PC-3 (cell line): ENCODE data around the gene EIF3B. TPM values are rescaled to one million over a fixed set of nuclear protein-coding genes. Genes with fewer than 3 reads are reported as not detected.

Experiments
- ATAC-seq: fragments of 200-7000 bp; cut with Tn5 transposase; 2 replicates; pipeline ENCODE4 v1.9.1; 2020; ENCODE audit warnings: mild to moderate bottlenecking, moderate library complexity
- BruUV-seq: library from RNA; stranded (reverse); fragments of 400-500 nt; replicated peaks from 2 replicates; lab custom pipeline; 2021; lab: Mats Ljungman, UMichigan
- CTCF ChIA-PET: fragments of 300-600 bp; sonication (Branson Sonifier 250); formaldehyde crosslinking; loops from one replicate; lab custom pipeline; 2022; ENCODE audit warnings: antibody characterized with exemption; lab: Charles Lee
- POLR2A ChIA-PET: fragments of 300-600 bp; sonication (Branson Sonifier 250); formaldehyde crosslinking; loops from one replicate; lab custom pipeline; 2022; ENCODE audit warnings: antibody characterized with exemption; ENCODE audit not compliant: unreplicated experiment; lab: Charles Lee
- DNase-seq: peaks from one replicate; pipeline ENCODE4 v3.0.0-alpha.2; 2015
- H2AFZ ChIP-seq: fragments of 300-600 bp; sonication (generic); 2 replicates; pipeline ENCODE4 v1.6.0; 2016; ENCODE audit warnings: antibody characterized with exemption, low read length
- H3F3A ChIP-seq: fragments of 300-600 bp; sonication (generic); one replicate; pipeline ENCODE4 v1.6.0; 2017; ENCODE audit warnings: antibody characterized with exemption, low read length, control low read depth, mild to moderate bottlenecking; ENCODE audit not compliant: unreplicated experiment
- H3K27ac ChIP-seq: fragments of 300-600 bp; sonication (generic); 2 replicates; pipeline ENCODE4 v1.5.1; 2016; ENCODE audit warnings: mild to moderate bottlenecking, low read length
- H3K27me3 ChIP-seq: fragments of 300-600 bp; sonication (generic); 2 replicates; pipeline ENCODE4 v1.6.1; 2016; ENCODE audit warnings: low read length, mixed read lengths
- H3K36me3 ChIP-seq: fragments of 300-600 bp; sonication (generic); 2 replicates; pipeline ENCODE4 v1.6.1; 2016; ENCODE audit warnings: low read depth, mixed run types, low read length, mixed read lengths
- H3K4me1 ChIP-seq: fragments of 300-600 bp; sonication (generic); 2 replicates; pipeline ENCODE4 v1.5.1; 2016; ENCODE audit warnings: low read length; ENCODE audit not compliant: insufficient read depth
- H3K4me2 ChIP-seq: fragments of 300-600 bp; sonication (generic); 2 replicates; pipeline ENCODE4 v1.6.0; 2016; ENCODE audit warnings: low read length
- H3K4me3 ChIP-seq: fragments of 300-600 bp; sonication (generic); 2 replicates; pipeline ENCODE4 v1.5.1; 2016; ENCODE audit warnings: mild to moderate bottlenecking, low read length, mixed read lengths
- H3K79me2 ChIP-seq: fragments of 300-600 bp; sonication (generic); 2 replicates; pipeline ENCODE4 v1.6.1; 2017; ENCODE audit warnings: low read length, mixed read lengths
- H3K9ac ChIP-seq: fragments of 300-600 bp; sonication (generic); 2 replicates; pipeline ENCODE4 v1.6.0; 2016; ENCODE audit warnings: mild to moderate bottlenecking, low read length
- H3K9me2 ChIP-seq: fragments of 300-600 bp; sonication (generic); replicated peaks from 2 replicates; pipeline ENCODE4 v1.6.1; 2016; ENCODE audit warnings: mixed run types, low read length, mixed read lengths
- H3K9me3 ChIP-seq: fragments of 300-600 bp; sonication (generic); 2 replicates; pipeline ENCODE4 v1.6.1; 2016; ENCODE audit warnings: low read length, mixed read lengths
- H4K20me1 ChIP-seq: fragments of 300-600 bp; sonication (generic); 2 replicates; pipeline ENCODE4 v1.6.1; 2016; ENCODE audit warnings: low read length, mixed read lengths
- CTCF ChIP-seq: fragments of 300-600 bp; sonication (generic); conservative IDR thresholded peaks from 2 replicates; pipeline ENCODE4 v1.5.1; 2017; ENCODE audit warnings: antibody characterized with exemption, low read depth, mild to moderate bottlenecking, low read length
- EZH2 ChIP-seq: fragments of 300-600 bp; sonication (generic); IDR thresholded peaks from one replicate; pipeline ENCODE4 v1.6.1; 2017; ENCODE audit warnings: antibody characterized with exemption, mild to moderate bottlenecking, low read length; ENCODE audit not compliant: unreplicated experiment
- EZH2phosphoT487 ChIP-seq: fragments of 300-600 bp; sonication (generic); IDR thresholded peaks from 2 replicates; pipeline ENCODE4 v1.6.1; 2018; ENCODE audit warnings: mild to moderate bottlenecking, antibody characterized with exemption, low read length, borderline replicate concordance
- intact Hi-C: fragments of 100-400 bp; cut with micrococcal nuclease; formaldehyde crosslinking; loops from 2 replicates; pipeline ENCODE4 v1.9.0; 2023
- total RNA-seq: library from RNA; depleted of rRNA; stranded (reverse); fragments of >200 nt; gene quantifications from 2 replicates; pipeline ENCODE4 v1.2.3, GENCODE V29; 2014

The EIF3B gene
- total RNA-seq, 1 experiment from 2014 or later, result 289 TPM

GRCh38 chr7:2381227-2381626 lies 26.6 kb downstream of the EIF3B start:
- no peaks in the 10 kb centered on the region for H3K9me3 ChIP-seq
- no peak overlapping the region for H3K4me2 ChIP-seq
- peaks cover 19% of the 10 kb centered on the region for H4K20me1 ChIP-seq
- intact Hi-C loops, result no loop called here
- H3K9me2 ChIP-seq, result no peaks in the 10 kb centered on the region
- TF ChIP-seq EZH2, result no peak
- TF ChIP-seq CTCF, result no peak
- TF ChIP-seq EZH2phosphoT487, result no peak
- CTCF ChIA-PET, result no interaction called here
- H2AFZ ChIP-seq, result no peak overlapping the region
- POLR2A ChIA-PET, result no interaction called here
- peaks cover 36% of the 10 kb centered on the region for H3K36me3 ChIP-seq
- DNase-seq, result no peak
- no peaks in the 10 kb centered on the region for H3F3A ChIP-seq
- ATAC-seq, result no peak
- H3K4me1 ChIP-seq, result no peaks in the 10 kb centered on the region
- no peak overlapping the region for H3K9ac ChIP-seq
- no peak overlapping the region for H3K4me3 ChIP-seq
- H3K27ac ChIP-seq, result no peak overlapping the region
- no TSS peak for BruUV-seq
- peaks cover 12% of the 10 kb centered on the region for H3K79me2 ChIP-seq
- H3K27me3 ChIP-seq, result no peaks in the 10 kb centered on the region

- ATAC-seq (no peak), DNase-seq (no peak)
- H3K4me1 ChIP-seq, result no peaks in the 10 kb centered on the region
- ChIA-PET POLR2A (no interaction called here), CTCF (no interaction called here)
- no peak overlapping the region for H3K9ac ChIP-seq
- intact Hi-C loops, result no loop called here
- H3K4me3 ChIP-seq, result no peak overlapping the region
- H3F3A ChIP-seq, result no peaks in the 10 kb centered on the region
- BruUV-seq, result no TSS peak
- H3K79me2 ChIP-seq, result peaks cover 4% of the 10 kb centered on the region
- no peak for TF ChIP-seq CTCF
- no peak for TF ChIP-seq EZH2phosphoT487
- TF ChIP-seq EZH2, result no peak
- H4K20me1 ChIP-seq, result peaks cover 19% of the 10 kb centered on the region
- H3K27ac ChIP-seq, result no peak overlapping the region
- H2AFZ ChIP-seq, result no peak overlapping the region
- H3K9me3 ChIP-seq, result no peaks in the 10 kb centered on the region
- H3K4me2 ChIP-seq, result no peak overlapping the region
- peaks cover 28% of the 10 kb centered on the region for H3K36me3 ChIP-seq
- no peaks in the 10 kb centered on the region for H3K27me3 ChIP-seq
- no peaks in the 10 kb centered on the region for H3K9me2 ChIP-seq
These were observed 27.4 kb downstream of the EIF3B start for GRCh38 chr7:2381881-2382509.

- no peaks in the 10 kb centered on the region for H3K4me1 ChIP-seq
- H3K9me3 ChIP-seq, result no peaks in the 10 kb centered on the region
- no peak overlapping the region for H3K4me3 ChIP-seq
- ChIA-PET CTCF (interaction anchor here (0.6 to 0.7 kb wide), 2 partner anchors 19 to 85 kb away, joined by 3 to 5 read pairs; no protein-coding TSS in a partner anchor), POLR2A (interaction anchor here (0.6 kb wide), 1 partner anchor 16 kb away, joined by 5 read pairs; no protein-coding TSS in a partner anchor)
- intact Hi-C loops, result no loop called here
- no peak overlapping the region for H2AFZ ChIP-seq
- no peaks in the 10 kb centered on the region for H3K79me2 ChIP-seq
- TF ChIP-seq EZH2, result no peak
- no peak for TF ChIP-seq EZH2phosphoT487
- no peak for TF ChIP-seq CTCF
- no peaks in the 10 kb centered on the region for H3K27me3 ChIP-seq
- H4K20me1 ChIP-seq, result peaks cover 14% of the 10 kb centered on the region; the same call in 1 of the 2 replicates
- H3K27ac ChIP-seq, result no peak overlapping the region
- DNase-seq (no peak), ATAC-seq (no peak)
- no peaks in the 10 kb centered on the region for H3F3A ChIP-seq
- H3K9me2 ChIP-seq, result no peaks in the 10 kb centered on the region
- no peak overlapping the region for H3K4me2 ChIP-seq
- H3K9ac ChIP-seq, result no peak overlapping the region
- BruUV-seq, result no TSS peak
- peaks cover 25% of the 10 kb centered on the region for H3K36me3 ChIP-seq
These were observed 29.1 kb downstream of the EIF3B start for GRCh38 chr7:2383543-2384274.
